Prostate gland (tissue), 2 donors: Measurements from ENCODE around the gene CELSR3. TPM values are rescaled to one million over a fixed set of nuclear protein-coding genes. Genes with fewer than 3 reads are reported as not detected.

Experiments
- DNase-seq: peaks from one replicate; pipeline ENCODE4 v3.0.0-alpha.2; 2019; ENCODE audit warnings: low spot score
- H3K27ac ChIP-seq, 2 donors: fragments of 200-600 bp; sonication (generic); 2 replicates each; pipeline ENCODE4 v1.5.1; 2017 to 2019
- H3K27me3 ChIP-seq: fragments of 200-600 bp; sonication (generic); replicated peaks from 2 replicates; pipeline ENCODE4 v1.5.1; 2019; ENCODE audit not compliant: insufficient read depth
- H3K36me3 ChIP-seq, 2 donors: fragments of 200-600 bp; sonication (generic); 1 replicate in 1 of 2; 2 replicates in 1 of 2; pipeline versions ENCODE4 v1.5.1 to v1.8.1; 2017 to 2019
- H3K4me1 ChIP-seq: fragments of 200-600 bp; sonication (generic); replicated peaks from 2 replicates; pipeline ENCODE4 v1.5.1; 2019
- H3K4me3 ChIP-seq, 2 donors: fragments of 200-600 bp; sonication (generic); 2 replicates each; pipeline ENCODE4 v1.5.1; 2017 to 2019
- H3K9me3 ChIP-seq: fragments of 200-600 bp; sonication (generic); 2 replicates; pipeline ENCODE4 v1.5.1; 2017
- POLR2A ChIP-seq: fragments of 450-650 bp; IDR thresholded peaks from one replicate; pipeline ENCODE4 v1.6.1; 2016; ENCODE audit warnings: antibody characterized with exemption, mild to moderate bottlenecking
- POLR2AphosphoS5 ChIP-seq: sonication (generic); formaldehyde crosslinking; IDR thresholded peaks from one replicate; pipeline ENCODE4 v1.6.1; 2017; ENCODE audit warnings: antibody characterized with exemption
- whole genome bisulfite sequencing: methylation state at CpG from one replicate; pipeline ENCODE4 v1.1.5; 2018; 5-methylcytosine and 5-hydroxymethylcytosine counted together
- intact Hi-C: fragments of 100-400 bp; cut with DNase I; formaldehyde crosslinking; loops from one replicate; pipeline ENCODE4 v1.14.2; 2022
- total RNA-seq, 2 donors: library from RNA; depleted of rRNA; stranded (reverse); fragments of >200 nt; gene quantifications; one replicate each; pipeline ENCODE4 v1.1.0, GENCODE V29; 2016
- TF ChIP-seq, protein P1 (sequence below), 4 experiments: fragments of 200-600 bp in 2 of 4; fragments of 450-650 bp in 2 of 4; sonication (generic) in 2 of 4; IDR thresholded peaks; 1 replicate in 3 of 4; 2 replicates in 1 of 4; pipeline ENCODE4 v1.5.1; 2016 to 2019; ENCODE audit warnings: antibody characterized with exemption in 4 of 4, mild to moderate bottlenecking in 2 of 4, moderate library complexity in 2 of 4

The CELSR3 gene
- total RNA-seq, 2 donors from 2014 or later = 0.41 to 6.4 TPM

DNA sequence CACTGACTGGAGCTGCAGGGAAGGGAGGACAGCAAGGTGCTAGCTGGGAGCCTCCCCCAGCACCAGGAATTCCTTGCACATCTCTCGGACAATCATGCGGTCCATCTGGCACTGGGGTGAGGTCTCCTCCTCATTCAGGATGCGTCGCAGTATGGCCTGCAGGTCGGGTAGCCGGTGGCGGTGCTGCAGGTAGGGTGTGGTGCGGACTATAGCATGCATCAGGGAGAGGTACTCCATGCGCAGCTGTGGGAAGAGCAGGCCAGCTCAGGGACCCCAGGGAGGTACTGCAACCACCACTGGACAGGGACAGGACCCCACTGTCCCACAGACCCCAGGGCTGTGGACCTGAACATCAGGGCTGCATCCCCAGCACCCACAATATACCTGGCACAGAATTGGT, 11.8 kb upstream of the CELSR3 start:
- Histone ChIP-seq H3K4me1 (no peaks in the 10 kb centered on the region), H3K27ac (no peak overlapping the region), H3K36me3 (no peaks in the 10 kb centered on the region), H3K4me3 (no peak overlapping the region), H3K27me3 (no peaks in the 10 kb centered on the region), H3K9me3 (no peaks in the 10 kb centered on the region)
- WGBS = 90% methylated on average over 9 of the region's 9 CpGs
- DNase-seq = no peak
- TF ChIP-seq POLR2AphosphoS5 (no peak), POLR2A (no peak)
- TF ChIP-seq, protein P1, sequence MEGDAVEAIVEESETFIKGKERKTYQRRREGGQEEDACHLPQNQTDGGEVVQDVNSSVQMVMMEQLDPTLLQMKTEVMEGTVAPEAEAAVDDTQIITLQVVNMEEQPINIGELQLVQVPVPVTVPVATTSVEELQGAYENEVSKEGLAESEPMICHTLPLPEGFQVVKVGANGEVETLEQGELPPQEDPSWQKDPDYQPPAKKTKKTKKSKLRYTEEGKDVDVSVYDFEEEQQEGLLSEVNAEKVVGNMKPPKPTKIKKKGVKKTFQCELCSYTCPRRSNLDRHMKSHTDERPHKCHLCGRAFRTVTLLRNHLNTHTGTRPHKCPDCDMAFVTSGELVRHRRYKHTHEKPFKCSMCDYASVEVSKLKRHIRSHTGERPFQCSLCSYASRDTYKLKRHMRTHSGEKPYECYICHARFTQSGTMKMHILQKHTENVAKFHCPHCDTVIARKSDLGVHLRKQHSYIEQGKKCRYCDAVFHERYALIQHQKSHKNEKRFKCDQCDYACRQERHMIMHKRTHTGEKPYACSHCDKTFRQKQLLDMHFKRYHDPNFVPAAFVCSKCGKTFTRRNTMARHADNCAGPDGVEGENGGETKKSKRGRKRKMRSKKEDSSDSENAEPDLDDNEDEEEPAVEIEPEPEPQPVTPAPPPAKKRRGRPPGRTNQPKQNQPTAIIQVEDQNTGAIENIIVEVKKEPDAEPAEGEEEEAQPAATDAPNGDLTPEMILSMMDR (IDR thresholded peaks at IDR 0.05) = no peak
- intact Hi-C loops = no loop called here

- H3K36me3 ChIP-seq = no peaks in the 10 kb centered on the region
- H3K9me3 ChIP-seq = no peaks in the 10 kb centered on the region
- H3K4me1 ChIP-seq = no peaks in the 10 kb centered on the region
- no peak for DNase-seq
- no peak overlapping the region for H3K27ac ChIP-seq
- intact Hi-C loops = no loop called here
- H3K4me3 ChIP-seq = no peak overlapping the region
- TF ChIP-seq POLR2A (no peak), POLR2AphosphoS5 (no peak)
- TF ChIP-seq, protein P1 (IDR thresholded peaks at IDR 0.05) = no peak
- WGBS = 59% methylated on average over 1 of the region's 1 CpG
- no peaks in the 10 kb centered on the region for H3K27me3 ChIP-seq
These were observed 9.8 kb upstream of the CELSR3 start for GRCh38 chr3:48672522-48672921.

DNA sequence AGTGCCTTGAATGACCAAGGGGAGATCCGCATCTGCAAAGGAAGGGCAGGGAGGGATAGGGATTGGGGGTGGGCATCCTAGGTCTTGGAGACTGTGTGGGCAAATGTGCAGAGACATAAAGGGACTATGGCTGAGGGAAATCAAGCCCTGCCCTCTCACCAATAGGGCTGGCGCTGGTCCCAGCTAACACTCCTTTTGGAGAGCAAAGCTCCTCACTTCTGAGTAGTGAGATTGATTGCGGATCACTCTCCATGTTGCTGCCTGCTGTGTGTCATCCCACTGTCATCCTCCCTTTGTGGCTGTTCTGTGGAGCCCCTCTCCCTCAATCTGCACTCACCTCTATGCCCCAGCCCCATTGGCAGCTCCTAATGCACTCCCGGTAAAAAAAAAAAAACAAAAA, 2.2 kb upstream of the CELSR3 start:
- intact Hi-C loops = no loop called here
- no peaks in the 10 kb centered on the region for H3K4me1 ChIP-seq
- H3K27ac ChIP-seq = no peak overlapping the region
- WGBS = 85% methylated on average over 4 of the region's 4 CpGs
- H3K4me3 ChIP-seq = no peak overlapping the region
- H3K9me3 ChIP-seq = no peaks in the 10 kb centered on the region
- H3K36me3 ChIP-seq = no peaks in the 10 kb centered on the region
- no peaks in the 10 kb centered on the region for H3K27me3 ChIP-seq
- no peak for TF ChIP-seq POLR2AphosphoS5
- no peak for DNase-seq

DNA sequence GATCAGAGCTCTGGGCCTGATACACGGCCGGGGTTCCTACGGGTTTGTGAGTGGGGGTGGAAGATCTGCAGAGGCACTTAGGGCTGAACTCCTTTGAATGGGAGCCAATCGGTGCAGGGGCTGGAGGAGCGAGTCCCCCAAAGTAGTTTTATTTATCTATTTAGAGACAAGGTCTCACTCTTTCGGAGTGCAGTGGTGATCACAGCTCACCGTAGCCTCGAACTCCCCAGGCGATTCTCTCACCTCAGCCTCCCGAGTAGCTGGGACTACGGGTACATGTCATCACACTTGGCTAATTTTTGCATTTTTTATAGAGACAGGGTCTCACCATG, 1.6 kb upstream of the CELSR3 start:
- no peak overlapping the region for H3K4me3 ChIP-seq
- H3K36me3 ChIP-seq = no peaks in the 10 kb centered on the region
- no peaks in the 10 kb centered on the region for H3K4me1 ChIP-seq
- no peaks in the 10 kb centered on the region for H3K27me3 ChIP-seq
- TF ChIP-seq, protein P1 (IDR thresholded peaks at IDR 0.05) = no peak
- TF ChIP-seq POLR2A (no peak), POLR2AphosphoS5 (no peak)
- intact Hi-C loops = no loop called here
- no peak for DNase-seq
- no peaks in the 10 kb centered on the region for H3K9me3 ChIP-seq
- WGBS = 50% methylated on average over 11 of the region's 11 CpGs
- peak overlapping the region; percentile 60 for H3K27ac ChIP-seq

GRCh38 chr3:48663489-48664312, 1.0 kb upstream of the CELSR3 start:
- TF ChIP-seq, protein P1 (IDR thresholded peaks at IDR 0.05) = peak in 3 of 4 experiments; percentile 40 to 67 (median 62)
- TF ChIP-seq POLR2AphosphoS5 (peak; percentile 60), POLR2A (peak; percentile 19)
- peak overlapping the region; percentile 60 for H3K27ac ChIP-seq
- H3K9me3 ChIP-seq = no peaks in the 10 kb centered on the region
- peak; percentile 76 for DNase-seq
- peak overlapping the region; percentile 29 to 36 for H3K4me3 ChIP-seq
- intact Hi-C loops = no loop called here
- WGBS = 1% methylated on average over 66 of the region's 66 CpGs
- no peaks in the 10 kb centered on the region for H3K27me3 ChIP-seq
- no peaks in the 10 kb centered on the region for H3K36me3 ChIP-seq
- no peaks in the 10 kb centered on the region for H3K4me1 ChIP-seq
